ENCODE measurements around the gene S100B. TPM values are rescaled to one million over a fixed set of nuclear protein-coding genes. Genes with fewer than 3 reads are reported as not detected.

S100B gene
- total RNA-seq, 4 donors from 2014 or later, result 10.6 to 37.2 (median 23.2) TPM

- H3K4me3 ChIP-seq, result no peak overlapping the region
- no peak for TF ChIP-seq POLR2AphosphoS5 (IDR thresholded peaks at IDR 0.05)
- TF ChIP-seq CTCF (IDR thresholded peaks at IDR 0.05), result no peak
- no peak for TF ChIP-seq POLR2A (IDR thresholded peaks at IDR 0.05)
- TF ChIP-seq EP300 (IDR thresholded peaks at IDR 0.05; ENCODE audit: low read depth), result no peak
- H3K27ac ChIP-seq, result no peak overlapping the region
- no peaks in the 10 kb centered on the region for H3K27me3 ChIP-seq
- no peak for DNase-seq
- intact Hi-C loops (cut with DNase I; ENCODE audit: low total_unique reads) (no loop called here), in situ Hi-C loops (cut with MboI; ENCODE audit: low pct_ligation_motif_present in 1 of 4, low pct_unique_long_range_greater_than_20kb in 1 of 4, low sequenced_read_pairs in 3 of 4) (no loop called here)
- H3K9me3 ChIP-seq, result no peaks in the 10 kb centered on the region
- H3K4me1 ChIP-seq, result no peaks in the 10 kb centered on the region
- peaks cover 0 to 35% (median 13%) of the 10 kb centered on the region in 4 donors for H3K36me3 ChIP-seq
- 94 to 100% methylated on average over 2 to 18 of the region's 18 CpGs for WGBS, 2 donors (ENCODE audit: low coverage in 1 of 2)
Observed at GRCh38 chr21:46549650-46550049, 55.2 kb downstream of the S100B start.

Other genes with a start within 250 kb of the S100B start
- 100 to 1,000 TPM in 2 of 4 donors, 10 to 100 TPM in 2; 68.8 to 121 (median 92.9) TPM for gene DIP2A, start 146.2 kb downstream of the S100B start, total RNA-seq
- gene PRMT2, start 30.6 kb upstream of the S100B start, total RNA-seq, result 100 to 1,000 TPM in 2 of 4 donors, 10 to 100 TPM in 2; 80.4 to 112 (median 96.2) TPM

All from transverse colon (tissue), 4 donors.